Ishikawa (cell line): ENCODE measurements around the gene MCUB.

ENCODE experiments used
- CEBPB ChIP-seq: IDR thresholded peaks from 2 replicates; pipeline ENCODE4 v1.6.1; 2012
- CREB1 ChIP-seq: IDR thresholded peaks from 2 replicates; pipeline ENCODE4 v1.6.1; 2012; ENCODE audit warnings: low read depth
- EGR1 ChIP-seq: IDR thresholded peaks from 2 replicates; pipeline ENCODE4 v1.6.1; 2012
- EP300 ChIP-seq: IDR thresholded peaks from 2 replicates; pipeline ENCODE4 v1.6.1; 2012; ENCODE audit warnings: borderline replicate concordance
- FOXM1 ChIP-seq: IDR thresholded peaks from 2 replicates; pipeline ENCODE4 v1.6.1; 2012; ENCODE audit warnings: low read depth, borderline replicate concordance
- NFIC ChIP-seq: IDR thresholded peaks from 2 replicates; pipeline ENCODE4 v1.6.1; 2012
- RAD21 ChIP-seq: IDR thresholded peaks from 2 replicates; pipeline ENCODE4 v1.6.1; 2012; ENCODE audit warnings: low read depth
- TAF1 ChIP-seq: IDR thresholded peaks from 2 replicates; pipeline ENCODE4 v1.6.1; 2012; ENCODE audit warnings: low read depth, mild to moderate bottlenecking
- TCF12 ChIP-seq: IDR thresholded peaks from 2 replicates; pipeline ENCODE4 v1.6.1; 2012; ENCODE audit warnings: low read depth
- TEAD4 ChIP-seq: IDR thresholded peaks from 2 replicates; pipeline ENCODE4 v1.6.1; 2012
- YY1 ChIP-seq: IDR thresholded peaks from 2 replicates; pipeline ENCODE4 v1.6.1; 2012; ENCODE audit warnings: low read depth
- ZBTB7A ChIP-seq: IDR thresholded peaks from 2 replicates; pipeline ENCODE4 v1.6.1; 2012; ENCODE audit warnings: low read depth
- TF ChIP-seq, protein P1 (sequence below): IDR thresholded peaks from 2 replicates; pipeline ENCODE4 v1.6.1; 2012
- TF ChIP-seq, protein P2 (sequence below): IDR thresholded peaks from 2 replicates; pipeline ENCODE4 v1.6.1; 2012; ENCODE audit warnings: low read depth, mild to moderate bottlenecking
- TF ChIP-seq, protein P3 (sequence below): IDR thresholded peaks from 2 replicates; pipeline ENCODE4 v1.6.1; 2012

MCUB gene

DNA sequence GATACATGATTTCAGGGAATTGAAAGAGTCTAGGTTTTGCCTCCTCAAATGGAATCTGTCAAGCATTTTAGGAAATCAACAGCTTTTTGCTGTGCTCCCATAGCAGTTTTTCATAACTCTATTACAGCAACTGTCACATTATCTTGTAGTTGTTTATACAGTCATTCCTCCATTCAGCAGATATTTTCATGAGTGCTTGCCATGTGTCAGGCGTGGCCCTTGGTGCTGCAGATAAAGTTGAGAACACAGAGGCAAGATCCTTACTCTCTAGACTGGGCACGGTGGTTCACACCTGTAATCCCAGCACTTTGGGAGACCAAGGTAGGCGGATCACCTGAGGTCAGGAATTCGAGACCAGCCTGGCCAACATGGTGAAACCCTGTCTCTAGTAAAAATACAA, 67.3 kb downstream of the MCUB start:
- TF ChIP-seq, protein P1, sequence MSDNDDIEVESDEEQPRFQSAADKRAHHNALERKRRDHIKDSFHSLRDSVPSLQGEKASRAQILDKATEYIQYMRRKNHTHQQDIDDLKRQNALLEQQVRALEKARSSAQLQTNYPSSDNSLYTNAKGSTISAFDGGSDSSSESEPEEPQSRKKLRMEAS: no peak
- TF ChIP-seq TAF1 (no peak), CREB1 (no peak), EGR1 (no peak), FOXM1 (no peak), RAD21 (no peak), TCF12 (no peak), YY1 (no peak), TEAD4 (no peak), NFIC (no peak), CEBPB (no peak), ZBTB7A (no peak), EP300 (no peak)
- TF ChIP-seq, protein P2, sequence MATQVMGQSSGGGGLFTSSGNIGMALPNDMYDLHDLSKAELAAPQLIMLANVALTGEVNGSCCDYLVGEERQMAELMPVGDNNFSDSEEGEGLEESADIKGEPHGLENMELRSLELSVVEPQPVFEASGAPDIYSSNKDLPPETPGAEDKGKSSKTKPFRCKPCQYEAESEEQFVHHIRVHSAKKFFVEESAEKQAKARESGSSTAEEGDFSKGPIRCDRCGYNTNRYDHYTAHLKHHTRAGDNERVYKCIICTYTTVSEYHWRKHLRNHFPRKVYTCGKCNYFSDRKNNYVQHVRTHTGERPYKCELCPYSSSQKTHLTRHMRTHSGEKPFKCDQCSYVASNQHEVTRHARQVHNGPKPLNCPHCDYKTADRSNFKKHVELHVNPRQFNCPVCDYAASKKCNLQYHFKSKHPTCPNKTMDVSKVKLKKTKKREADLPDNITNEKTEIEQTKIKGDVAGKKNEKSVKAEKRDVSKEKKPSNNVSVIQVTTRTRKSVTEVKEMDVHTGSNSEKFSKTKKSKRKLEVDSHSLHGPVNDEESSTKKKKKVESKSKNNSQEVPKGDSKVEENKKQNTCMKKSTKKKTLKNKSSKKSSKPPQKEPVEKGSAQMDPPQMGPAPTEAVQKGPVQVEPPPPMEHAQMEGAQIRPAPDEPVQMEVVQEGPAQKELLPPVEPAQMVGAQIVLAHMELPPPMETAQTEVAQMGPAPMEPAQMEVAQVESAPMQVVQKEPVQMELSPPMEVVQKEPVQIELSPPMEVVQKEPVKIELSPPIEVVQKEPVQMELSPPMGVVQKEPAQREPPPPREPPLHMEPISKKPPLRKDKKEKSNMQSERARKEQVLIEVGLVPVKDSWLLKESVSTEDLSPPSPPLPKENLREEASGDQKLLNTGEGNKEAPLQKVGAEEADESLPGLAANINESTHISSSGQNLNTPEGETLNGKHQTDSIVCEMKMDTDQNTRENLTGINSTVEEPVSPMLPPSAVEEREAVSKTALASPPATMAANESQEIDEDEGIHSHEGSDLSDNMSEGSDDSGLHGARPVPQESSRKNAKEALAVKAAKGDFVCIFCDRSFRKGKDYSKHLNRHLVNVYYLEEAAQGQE: no peak
- TF ChIP-seq, protein P3, sequence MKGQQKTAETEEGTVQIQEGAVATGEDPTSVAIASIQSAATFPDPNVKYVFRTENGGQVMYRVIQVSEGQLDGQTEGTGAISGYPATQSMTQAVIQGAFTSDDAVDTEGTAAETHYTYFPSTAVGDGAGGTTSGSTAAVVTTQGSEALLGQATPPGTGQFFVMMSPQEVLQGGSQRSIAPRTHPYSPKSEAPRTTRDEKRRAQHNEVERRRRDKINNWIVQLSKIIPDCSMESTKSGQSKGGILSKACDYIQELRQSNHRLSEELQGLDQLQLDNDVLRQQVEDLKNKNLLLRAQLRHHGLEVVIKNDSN: no peak

DNA sequence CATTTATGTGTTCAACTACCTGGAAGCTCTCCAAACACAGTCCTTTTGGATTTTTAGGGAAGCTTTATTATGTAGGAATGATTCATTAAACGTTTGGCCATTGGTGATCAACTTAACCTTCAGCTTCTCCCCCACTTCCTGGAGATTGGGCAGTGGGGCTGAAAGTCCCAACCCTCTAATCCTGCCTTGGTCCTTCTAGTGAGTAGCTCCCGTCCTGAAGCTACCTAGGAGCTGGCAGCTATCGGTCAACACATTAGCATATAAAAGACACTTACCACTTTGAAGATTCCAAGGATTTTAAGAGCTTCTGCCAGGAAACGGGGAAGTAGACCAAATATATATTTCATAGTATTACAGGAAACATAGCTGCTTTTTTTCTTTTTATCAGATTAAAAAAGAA, 69.7 kb downstream of the MCUB start:
- TF ChIP-seq TCF12: no peak
- TF ChIP-seq, protein P1: no peak
- TF ChIP-seq FOXM1: no peak
- TF ChIP-seq CEBPB: no peak
- TF ChIP-seq EGR1: no peak
- TF ChIP-seq, protein P2: no peak
- TF ChIP-seq YY1: no peak
- no peak for TF ChIP-seq TAF1
- TF ChIP-seq ZBTB7A: no peak
- TF ChIP-seq RAD21: no peak

DNA sequence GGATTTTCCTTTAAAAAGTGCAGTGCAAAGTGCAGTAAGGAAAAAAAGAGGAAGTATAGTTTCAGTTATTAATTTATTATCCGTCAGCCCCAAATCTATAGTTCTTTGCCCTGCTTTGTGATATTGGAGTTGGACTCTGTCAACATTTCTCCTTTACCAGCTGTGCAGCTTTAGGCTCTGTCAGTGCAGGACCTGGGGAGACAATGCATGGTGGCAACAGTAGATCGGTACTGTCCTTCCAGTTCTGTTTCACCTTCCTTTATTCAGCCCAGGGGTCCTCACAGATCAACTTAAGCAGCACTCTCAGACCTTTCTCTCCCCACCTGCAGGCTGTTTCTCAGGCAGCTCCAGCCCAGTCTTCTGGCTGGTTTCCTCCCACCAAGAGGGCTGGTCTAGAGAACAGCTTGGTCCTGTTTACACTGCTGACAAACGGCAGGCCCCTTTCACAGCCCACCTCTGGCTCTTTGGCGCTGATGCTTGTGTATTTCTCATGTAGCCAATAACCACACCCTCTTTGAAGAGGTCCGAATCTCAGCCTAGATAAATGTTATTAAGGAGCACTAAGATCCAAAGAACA, 71.6 kb downstream of the MCUB start:
- TF ChIP-seq YY1: no peak
- no peak for TF ChIP-seq ZBTB7A
- TF ChIP-seq, protein P1: no peak
- no peak for TF ChIP-seq TAF1
- no peak for TF ChIP-seq NFIC
- no peak for TF ChIP-seq TEAD4
- TF ChIP-seq FOXM1: no peak
- no peak for TF ChIP-seq TCF12
- TF ChIP-seq RAD21: no peak
- TF ChIP-seq EGR1: no peak
- no peak for TF ChIP-seq EP300
- TF ChIP-seq CEBPB: no peak
- TF ChIP-seq, protein P3: no peak

DNA sequence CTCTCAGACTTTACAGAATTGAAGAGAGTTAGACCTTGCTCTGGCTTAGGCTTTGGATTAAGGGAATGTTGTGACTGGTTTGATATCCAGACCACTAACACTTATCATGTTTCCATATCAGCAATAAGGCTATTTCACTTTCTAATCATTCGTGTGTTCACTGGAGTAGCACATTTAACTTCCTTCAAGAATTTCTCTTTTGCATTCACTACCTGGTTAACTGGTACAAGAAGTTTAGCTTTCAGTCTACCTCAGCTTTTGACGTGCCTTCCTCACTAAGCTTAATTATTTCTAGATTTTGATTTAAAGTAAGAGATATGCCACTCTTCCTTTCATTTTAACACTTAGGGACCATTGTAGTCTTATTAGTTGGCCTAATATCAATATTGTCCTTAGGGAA, 80.6 kb downstream of the MCUB start:
- TF ChIP-seq ZBTB7A (no peak), EGR1 (no peak), EP300 (no peak), NFIC (no peak), CREB1 (no peak), TEAD4 (no peak), TAF1 (no peak), YY1 (no peak), FOXM1 (no peak)
- TF ChIP-seq, protein P1: no peak
- TF ChIP-seq, protein P2: no peak
- TF ChIP-seq, protein P3: no peak
